ENCODE results near the gene BMP7.
"Not testable (repeated sequence)": the region's sequence is repeated elsewhere in the genome, so short reads cannot be mapped to it uniquely, and the experiment has no call there.

BMP7 gene

DNA sequence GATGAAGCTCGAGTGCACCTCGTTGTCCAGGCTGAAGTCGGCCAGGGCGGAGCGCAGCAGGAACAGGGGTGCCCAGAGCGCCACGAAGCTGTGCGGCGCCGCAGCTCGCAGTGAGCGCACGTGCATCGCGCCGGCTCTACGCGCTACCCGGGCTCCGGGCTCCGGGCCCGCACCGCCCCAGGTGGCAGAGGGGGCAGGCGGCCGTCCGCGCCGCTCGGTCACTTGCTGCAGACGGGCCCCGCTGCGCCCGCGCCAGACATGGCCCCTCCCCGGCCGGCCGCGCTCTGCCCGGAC lies 497 bp downstream of the BMP7 start:
- DNase-seq (ENCODE audit: low read depth in 2 of 2), result no peak

DNA sequence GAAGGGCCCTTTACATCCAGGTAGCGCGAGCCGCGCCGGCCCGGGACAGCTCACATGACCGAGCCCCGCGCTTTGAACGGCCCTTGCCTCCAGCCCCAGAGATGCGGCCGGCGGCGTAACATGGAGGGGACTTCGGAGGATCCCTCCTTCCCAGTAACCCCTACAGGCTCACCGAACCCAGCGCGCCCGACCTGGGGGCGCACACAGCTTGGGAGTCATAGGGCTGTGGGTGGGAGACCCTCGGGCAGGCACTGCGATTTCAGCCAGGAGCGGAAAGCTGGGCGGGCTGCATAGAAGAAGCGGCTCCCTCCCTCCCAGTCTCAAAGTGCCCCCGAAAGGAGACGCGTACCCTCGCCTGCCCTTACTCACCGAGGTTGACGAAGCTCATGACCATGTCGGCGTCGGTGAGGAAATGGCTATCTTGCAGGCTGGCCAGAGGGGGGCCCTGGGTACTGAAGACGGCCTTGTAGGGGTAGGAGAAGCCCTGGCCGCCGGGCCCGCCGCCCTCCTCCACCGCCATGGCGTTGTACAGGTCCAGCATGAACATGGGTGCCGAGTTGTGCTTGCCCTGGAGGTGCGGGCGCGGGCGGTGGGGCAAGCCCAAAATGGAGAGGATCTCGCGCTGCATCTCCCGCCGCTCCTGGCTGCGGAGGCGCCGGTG lies 975 bp downstream of the BMP7 start:
- DNase-seq (ENCODE audit: low read depth in 2 of 2), result no peak

DNA sequence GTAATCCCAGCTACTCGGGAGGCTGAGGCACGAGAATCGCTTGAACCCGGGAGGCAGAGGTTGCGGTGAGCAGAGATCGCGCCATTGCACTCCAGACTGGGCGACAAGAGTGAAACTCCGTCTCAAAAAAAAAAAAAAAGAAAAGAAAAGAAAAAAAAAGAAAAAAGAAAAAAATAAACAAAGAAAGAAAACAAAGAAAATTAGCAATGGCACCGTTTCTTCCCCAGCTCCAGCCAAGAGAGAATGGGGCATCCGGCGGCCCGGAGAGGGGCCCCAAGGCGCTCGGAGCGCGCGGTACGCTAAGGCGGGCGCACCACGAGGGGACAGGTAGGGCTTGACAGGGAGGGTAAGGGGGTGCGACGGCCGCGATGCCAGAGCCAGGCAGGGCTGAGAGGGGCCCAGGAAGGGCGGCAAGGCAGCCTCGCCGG lies 1.5 kb downstream of the BMP7 start:
- not testable (repeated sequence) for DNase-seq (ENCODE audit: low read depth in 2 of 2)

DNA sequence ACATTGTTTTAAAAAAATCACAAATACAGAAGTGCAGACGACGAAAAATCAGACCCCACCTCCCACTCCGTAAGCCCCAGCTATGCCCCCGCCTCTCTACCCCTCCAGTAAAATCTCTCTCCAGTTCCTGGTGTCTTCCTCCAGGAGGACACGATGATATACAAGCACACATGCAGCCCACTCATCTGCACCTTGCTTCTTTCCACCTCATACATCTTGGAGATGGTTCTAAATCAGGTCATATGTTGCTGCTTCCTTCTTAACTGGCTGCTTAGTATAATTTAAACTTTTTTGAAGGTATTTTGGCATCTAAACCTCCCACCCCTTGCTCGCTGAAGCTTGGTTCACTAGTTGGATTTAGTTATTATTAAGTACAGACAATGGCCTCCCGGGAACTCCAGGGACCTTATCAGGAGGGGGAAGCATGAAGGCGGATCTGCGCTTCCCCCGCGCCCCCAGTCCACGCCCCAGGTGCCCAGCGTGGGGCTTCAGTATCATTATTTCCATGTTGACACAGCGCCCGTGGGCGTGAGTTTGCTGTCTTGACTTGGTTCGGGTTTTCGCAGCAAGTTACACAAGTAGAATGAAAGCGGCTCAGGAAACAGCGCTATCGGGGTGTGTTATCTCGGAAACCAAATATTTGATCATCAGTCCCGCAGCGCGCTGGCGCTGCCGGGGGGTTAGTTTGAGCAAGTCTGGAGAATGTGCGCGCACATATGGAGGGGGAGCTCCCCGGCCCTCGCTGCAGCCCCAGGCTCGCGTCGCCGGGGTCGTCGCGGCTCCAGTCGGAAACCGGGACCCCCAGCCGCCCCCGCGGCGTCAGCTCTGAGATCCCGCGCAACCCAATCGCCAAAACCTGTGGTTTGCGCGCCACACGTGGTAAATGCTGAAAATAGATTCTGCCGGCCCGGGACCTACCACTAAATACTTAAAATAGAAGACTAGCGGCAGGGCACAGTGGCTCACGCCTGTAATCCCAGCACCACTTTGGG lies 2.3 kb downstream of the BMP7 start:
- peak; percentile 7 to 8 for DNase-seq (ENCODE audit: low read depth in 2 of 2)

DNA sequence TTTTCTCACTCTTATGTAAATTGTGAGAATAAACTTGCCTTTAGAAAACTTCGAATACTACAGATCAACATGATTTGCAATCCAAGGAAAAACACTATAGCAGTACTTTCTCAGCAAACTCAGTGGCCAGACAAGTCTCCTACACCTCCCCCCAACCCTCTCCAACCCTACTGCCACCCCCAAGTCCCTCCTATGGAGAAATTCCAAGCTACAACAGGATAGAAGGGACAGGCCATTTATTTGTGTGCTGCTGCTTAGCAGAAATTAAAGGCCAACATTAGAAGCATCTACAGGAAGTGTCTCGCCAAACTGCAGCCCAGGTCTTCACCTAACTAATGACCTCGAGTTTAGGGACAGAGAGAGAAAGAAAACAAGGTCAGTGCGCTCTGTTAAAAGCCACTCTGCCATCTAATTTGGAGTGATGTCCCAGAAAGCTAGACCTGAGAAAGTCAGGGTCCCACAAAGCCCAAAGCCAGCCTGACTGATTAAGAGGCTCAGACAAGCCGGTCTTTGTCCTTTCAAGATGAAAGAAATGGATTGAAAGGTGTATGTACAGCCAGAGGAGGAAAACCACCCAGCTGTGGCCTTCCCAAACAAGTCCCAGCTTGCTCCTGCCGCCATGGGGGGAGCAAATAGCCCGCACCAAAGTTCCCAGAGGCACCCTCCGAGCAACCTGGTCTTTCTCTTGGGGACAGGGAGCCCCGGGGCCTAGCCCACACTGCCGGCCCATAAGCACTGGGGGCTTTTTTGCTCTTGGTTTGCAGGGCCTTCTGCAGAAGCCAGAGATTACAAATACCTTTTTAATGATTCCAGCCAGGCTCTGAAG lies 3.4 kb downstream of the BMP7 start:
- DNase-seq (ENCODE audit: low read depth in 2 of 2), result no peak

DNA sequence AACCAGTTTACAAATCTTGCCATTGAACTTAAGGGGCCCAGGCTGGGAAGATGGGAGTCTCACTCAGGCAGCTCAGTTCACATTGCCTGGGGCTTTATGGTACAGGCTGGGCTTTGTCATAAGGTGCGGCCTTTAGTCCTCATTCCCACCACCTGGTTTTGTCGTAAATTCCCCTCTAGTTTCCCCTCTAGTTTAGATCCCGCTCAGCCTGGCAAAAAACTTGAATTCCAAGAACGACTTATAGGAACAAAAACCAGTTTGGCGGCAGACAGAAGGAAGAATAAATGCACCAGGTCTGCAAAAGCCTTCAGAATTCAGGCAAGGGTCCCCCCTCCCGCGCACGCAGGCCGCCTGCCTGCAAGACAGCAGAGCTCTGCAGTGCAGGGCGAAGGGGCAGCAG lies 4.1 kb downstream of the BMP7 start:
- DNase-seq (ENCODE audit: low read depth in 2 of 2), result no peak

DNA sequence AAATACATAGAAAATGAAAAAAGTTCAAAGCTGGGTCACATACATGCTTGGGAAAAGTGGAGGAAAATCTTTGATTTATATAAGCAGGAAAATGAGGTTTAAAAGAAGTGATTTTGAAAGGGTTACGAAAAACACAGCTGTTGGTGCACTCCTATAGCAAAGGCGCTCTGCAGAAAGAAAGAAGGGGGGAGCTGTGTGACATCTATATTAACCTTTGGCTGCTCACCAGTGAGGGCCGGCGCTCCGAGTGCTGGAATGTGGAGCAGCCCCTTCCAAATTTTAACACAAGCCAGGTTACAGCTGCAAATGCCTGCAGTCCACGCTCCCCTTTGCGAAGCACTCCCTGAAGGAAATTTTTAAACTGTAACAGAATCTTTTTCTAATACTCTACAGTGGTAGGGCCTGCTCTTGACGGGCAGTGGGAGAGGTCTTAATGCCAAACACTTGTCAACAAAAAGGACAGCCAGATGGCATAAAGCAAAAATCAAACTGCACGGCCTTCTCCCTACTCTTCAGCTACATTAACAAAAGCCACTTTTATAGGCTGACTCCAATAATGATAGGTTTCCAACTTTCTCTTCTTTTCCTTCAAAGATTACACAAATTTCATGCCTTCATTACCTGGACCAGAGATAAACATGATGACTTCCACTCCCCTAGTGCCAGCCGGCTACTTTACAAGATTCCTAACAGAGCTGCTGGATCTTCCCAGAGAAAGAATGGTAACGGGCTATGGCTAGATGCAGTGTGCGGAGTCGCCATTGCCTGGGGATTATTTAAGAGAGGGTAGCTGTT lies 4.8 kb downstream of the BMP7 start:
- no peak for DNase-seq (ENCODE audit: low read depth in 2 of 2)

DNA sequence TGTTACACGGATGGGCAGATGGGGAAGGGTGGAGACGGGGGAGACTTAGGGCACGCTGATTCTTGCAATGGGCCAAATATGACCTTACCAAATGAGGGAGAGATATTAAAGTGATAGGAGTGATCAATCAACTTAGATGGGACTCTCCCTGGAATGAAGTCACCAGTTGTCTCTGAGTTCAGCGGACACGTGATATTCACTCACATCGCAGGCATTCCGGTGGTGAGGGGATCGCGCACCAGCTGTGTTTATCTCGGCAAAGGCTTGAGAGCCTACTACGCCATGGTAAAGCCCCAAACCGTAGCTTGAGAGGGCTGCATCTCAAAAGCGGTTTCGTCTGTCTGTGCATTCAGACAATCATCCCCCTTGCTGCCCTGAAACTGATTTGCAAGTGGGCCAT lies 5.5 kb downstream of the BMP7 start:
- no peak for DNase-seq (ENCODE audit: low read depth in 2 of 2)

DNA sequence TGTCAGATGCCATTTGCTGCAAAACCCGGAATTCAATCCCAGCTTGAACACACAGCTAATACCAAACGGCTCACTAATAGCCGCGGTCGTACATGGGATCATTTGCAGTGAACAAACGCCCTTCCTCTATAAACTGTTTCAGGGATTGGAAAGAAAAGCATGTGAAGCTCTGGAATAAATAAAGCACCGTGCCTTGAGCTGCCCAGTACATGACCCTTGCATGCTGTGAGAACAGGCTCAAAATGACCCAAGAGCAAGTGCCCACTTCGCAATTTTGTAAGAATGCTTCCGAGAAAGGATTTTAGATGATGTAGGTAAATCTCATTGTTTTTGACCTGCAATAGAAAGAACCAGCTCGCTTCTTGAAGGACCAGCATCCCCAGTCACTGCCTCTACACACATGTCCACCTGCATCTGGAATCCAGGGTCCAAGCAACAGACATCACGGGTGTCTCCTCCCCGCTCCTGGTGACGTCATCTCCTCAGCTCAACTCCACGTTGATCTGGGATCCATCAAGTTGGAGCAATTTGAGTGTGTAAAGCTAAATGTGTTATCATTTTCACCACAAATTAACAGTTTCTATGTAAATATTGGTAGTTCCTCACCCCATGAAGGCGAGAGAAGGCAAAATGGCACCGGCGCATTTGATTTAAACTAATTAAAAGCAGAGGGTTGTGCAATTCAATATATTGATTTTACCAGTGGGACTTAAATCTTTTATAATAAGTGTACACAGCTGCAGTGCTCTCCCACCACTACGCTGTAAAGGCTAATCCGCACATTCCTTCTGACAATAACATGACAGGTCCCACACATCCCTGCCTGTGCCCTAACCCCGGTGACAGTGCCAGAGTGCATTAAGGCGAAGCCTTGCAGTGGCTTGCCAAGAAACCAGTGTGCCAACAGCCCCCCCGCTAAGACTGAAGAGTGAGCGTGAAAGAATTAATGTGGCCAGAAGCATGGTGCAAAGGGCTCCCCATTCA lies 6.2 kb downstream of the BMP7 start:
- no peak for DNase-seq (ENCODE audit: low read depth in 2 of 2)

DNA sequence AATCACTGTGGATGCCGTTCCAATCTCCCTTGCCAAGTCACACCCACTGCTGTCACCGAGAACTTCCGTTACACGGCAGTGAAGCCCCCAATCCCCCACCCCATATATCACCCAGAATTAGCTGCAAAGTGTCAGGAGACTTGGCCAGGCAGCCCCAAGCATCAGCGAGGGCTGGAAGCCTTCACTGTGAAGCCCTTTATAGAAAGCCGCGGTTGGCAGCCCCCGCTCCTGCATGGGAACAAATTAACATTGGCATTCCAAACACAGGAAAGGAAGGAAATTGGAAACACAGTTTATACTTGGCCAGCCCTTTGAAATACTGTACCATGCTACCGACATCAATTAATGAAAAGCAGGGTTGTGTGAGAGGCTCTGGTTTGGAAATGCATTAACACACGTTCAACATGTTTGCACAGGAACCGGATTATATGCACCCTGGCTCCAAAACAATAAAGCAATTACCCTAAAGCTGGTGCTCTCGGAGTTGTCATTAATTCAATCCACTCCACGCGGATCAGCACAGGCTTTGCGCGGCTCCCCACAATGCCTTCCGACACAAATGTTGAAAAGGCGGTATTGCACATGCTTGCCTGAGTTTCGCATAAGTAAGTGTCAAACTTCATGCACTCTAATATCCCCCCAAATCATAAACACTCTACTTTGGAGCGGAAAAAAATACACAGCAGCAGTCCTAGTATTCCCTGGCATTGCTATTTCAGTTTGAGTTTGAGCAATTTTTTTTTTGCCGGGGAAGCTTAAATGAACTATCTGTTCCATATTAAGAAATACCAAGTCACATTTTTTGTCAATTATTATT lies 7.1 kb downstream of the BMP7 start:
- DNase-seq (ENCODE audit: low read depth in 2 of 2), result no peak

DNA sequence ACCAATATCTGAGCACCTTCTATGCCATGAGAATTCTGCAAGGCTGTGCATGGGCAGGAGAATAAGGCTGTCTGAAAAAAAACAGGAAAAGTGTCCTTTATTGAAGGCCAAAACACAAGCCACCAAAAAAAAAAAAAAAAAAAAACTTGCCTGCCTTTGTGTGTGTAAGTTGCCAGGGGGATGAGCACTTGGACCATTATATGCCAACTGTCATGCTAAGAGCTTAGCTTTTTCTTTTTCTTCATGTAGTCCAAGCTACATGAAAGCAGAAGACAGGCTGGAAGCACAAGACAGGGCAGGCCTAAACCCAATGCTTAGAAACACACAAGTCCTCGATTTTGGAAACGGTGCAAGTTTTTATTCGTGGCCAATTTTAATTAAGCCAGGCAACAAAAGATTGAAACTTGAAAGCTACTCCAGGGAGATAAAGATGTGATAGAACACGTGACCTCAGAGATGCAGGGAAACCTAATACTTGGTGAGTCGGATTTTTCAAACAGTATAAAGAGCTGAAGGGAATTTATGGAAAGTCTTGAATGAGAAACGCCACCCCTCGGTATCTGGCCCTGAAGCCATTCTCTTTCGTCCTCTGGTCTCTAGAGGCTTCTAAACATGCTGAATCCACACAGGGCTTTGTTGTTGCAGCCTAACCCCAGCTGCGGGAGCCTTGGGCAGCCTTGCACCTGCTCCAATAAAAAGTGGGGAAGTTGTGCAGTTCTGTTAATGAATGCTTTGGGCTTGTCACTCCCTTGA lies 8.6 kb downstream of the BMP7 start:
- DNase-seq (ENCODE audit: low read depth in 2 of 2), result no peak

DNA sequence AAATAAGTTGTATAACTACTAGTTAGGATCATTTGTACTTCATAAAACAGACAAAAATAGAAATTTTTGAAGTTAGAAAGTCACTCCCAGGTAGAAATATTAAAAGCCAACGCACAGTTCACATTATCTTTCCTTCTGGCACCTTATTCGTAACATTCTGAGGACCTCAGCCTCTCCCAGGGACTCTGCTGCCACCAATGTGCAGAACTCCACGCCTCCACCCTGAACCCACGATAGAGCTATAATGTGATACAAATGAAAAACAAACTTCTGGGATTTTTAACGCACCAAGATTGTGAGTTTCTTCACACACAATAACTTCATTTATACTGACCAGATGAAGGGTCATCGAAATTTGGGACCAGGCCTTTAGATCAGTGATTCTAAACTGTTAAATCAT lies 9.5 kb downstream of the BMP7 start:
- DNase-seq (ENCODE audit: low read depth in 2 of 2), result no peak

DNA sequence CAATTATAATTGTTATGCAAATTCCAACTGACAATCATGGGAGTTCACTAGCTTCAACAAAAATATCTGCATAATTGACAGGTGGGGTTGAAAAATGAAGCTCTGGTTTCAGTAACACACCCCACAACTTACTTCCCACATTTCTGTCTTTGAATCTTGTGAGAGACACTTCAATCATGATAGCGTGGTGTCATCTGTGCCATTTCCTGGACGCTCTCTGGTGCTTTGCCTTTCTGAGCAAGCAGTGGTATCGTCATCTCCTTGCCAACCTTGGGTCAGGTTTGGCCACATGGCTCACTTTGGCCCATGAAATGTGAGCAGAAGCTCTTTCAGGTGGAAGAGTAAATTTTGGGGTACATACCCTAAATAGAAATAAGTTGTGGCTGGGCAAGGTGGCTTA lies 10.2 kb downstream of the BMP7 start:
- no peak for DNase-seq (ENCODE audit: low read depth in 2 of 2)

DNA sequence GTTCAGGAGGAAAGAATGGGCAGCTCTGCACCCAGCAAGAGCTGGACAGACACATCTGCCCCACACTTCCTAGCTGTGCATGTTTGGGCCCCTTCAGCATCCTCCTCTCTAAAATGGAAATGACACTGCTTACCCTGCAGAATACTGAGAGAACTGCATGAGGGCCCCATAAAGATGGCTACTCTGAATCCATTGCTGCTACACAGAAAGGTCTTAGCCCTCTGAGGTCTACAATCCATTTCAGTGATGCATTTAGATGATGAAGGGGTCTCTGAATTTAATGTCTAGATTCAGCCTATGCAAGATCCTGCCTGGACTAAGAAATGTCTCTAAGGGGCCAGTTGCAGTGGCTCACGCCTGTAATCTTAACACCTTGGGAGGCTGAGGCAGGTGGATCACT lies 11.3 kb downstream of the BMP7 start:
- no peak for DNase-seq (ENCODE audit: low read depth in 2 of 2)

DNA sequence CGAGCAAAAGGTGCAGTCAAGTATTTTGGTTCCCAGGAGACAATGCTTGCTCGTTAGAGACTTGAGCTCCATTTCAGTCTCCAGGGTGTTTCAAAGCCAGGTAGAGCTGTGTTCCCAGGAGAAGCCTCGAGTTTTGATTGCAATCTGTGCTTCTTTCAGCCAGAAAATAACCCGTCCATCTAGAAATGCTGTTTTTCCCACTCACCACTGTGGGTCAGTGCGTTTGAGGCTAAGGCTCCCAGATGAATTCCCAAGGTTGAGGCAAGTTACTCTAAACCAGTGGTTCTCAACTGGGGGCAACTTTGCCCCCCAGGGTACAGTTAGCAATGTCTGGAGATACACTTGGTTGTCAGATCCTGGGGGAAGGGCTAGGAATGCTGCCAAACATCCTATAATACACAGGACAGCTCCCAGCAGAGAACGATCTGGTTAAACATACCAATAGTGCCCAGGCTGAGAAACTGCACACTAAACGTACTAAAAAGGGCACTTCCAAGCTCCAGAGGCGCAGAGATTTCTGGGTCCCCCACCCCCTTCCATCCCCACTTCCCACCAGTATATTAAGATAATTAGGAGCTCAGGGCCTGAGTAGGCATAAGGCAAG lies 13.8 kb downstream of the BMP7 start:
- no peak for DNase-seq (ENCODE audit: low read depth in 2 of 2)

DNA sequence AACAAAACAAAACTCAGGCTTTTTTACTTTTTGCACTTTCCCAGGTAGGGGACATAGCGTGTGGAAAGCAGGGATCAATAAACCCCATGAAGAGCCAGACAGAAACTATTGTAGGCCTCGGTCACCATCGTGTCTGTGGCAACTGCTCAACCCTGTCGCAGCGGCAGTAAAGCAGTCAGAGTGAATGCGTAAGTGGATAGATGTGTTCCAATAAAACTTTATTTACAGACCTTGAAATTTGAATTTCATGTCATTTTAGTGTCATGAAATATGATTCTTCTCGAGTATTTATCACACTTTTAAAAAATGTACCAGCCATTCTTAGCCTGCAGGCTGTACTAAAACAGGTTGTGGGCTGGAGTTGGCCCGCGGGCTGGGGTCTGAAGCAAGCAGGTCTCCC lies 14.5 kb downstream of the BMP7 start:
- DNase-seq (ENCODE audit: low read depth in 2 of 2), result no peak

DNA sequence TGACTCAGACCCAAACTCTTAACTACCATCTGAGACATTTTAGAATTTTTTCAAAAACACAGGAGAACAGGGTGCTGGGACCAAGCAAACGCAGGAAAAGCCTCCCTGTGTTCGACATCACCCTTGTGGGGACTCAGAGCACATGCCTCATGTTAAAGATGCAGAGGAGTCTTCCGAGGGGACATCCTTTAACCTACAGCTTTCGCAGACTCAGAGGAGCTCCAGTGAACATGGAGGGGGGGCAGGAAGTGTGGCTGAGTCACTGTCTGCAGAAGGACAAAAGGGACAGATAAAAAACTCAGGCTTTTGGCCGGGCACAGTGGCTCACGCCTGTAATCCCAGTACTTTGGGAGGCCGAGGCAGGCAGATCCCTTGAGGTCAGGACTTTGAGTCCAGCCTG lies 15.1 kb downstream of the BMP7 start:
- DNase-seq (ENCODE audit: low read depth in 2 of 2), result peak in 1 of 2 experiments; percentile 5

DNA sequence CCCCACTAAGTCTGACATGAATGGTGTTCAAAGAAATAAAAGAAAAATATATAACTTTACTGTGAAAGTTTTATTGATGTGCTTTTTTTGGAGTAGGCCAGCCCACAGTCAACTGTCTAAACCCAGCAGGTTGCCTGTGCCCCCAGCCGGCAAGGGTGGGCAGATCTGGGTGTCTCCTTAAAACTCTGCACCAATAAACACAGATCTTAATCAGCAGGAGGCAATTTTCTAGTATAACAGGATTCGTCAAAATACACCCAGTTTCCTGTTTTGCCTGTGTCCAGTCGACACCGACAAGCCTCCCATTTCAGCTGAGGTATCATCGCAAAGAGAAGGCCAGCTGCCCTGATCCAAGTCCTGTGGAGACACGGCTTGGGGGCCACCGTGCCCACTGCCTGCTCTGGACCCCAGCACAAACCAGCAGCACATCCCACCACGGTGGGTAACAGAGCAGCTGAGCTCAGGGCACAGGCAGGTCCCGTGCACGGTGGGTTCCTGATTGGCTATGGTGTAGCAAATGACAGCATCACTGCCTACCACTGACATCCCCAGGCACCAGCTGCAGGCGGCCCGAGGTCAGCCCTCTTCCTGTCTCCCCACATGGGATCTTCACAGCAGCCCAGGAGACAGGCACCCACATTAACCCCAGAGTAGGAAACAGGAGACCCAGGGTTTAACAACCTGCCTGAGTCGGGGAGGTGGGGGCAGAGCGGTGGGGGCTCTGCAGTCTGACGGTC lies 15.7 kb downstream of the BMP7 start:
- DNase-seq (ENCODE audit: low read depth in 2 of 2), result no peak

Measured in stimulated activated CD4-positive, alpha-beta T cell treated with anti-CD3 and anti-CD28 coated beads, Interleukin-12 subunit alpha, Interleukin-12 subunit beta, amount 100 ng/mL, for 24 hours (primary cell).